Naive thymus-derived CD4-positive, alpha-beta T cell (primary cell): Measurements from ENCODE around the gene CTAGE8. TPM values are rescaled to one million over a fixed set of nuclear protein-coding genes. Genes with fewer than 3 reads are reported as not detected.
"Not testable (repeated sequence)": the region's sequence is repeated elsewhere in the genome, so short reads cannot be mapped to it uniquely, and the experiment has no call there.

Experiments used
- ATAC-seq: fragments of 150-1000 bp; cut with Tn5 transposase; 2 replicates; pipeline ENCODE4 v1.10.0; 2021; ENCODE audit warnings: mild to moderate bottlenecking, moderate library complexity
- CTCF ChIA-PET: fragments of 350-600 bp; sonication (Branson Sonifier 250); formaldehyde crosslinking; loops from one replicate; lab custom pipeline; 2021; ENCODE audit warnings: antibody characterized with exemption; lab: Charles Lee
- POLR2A ChIA-PET: fragments of 350-600 bp; sonication (Branson Sonifier 250); formaldehyde crosslinking; loops from one replicate; lab custom pipeline; 2021; ENCODE audit warnings: antibody characterized with exemption, inconsistent platforms; lab: Charles Lee
- DNase-seq, 9 donors: peaks; one replicate each; pipeline versions ENCODE4 v3.0.0 to v3.0.0-alpha.2; 2020 to 2022; ENCODE audit warnings: mixed read lengths in 1 of 9
- H3K27ac ChIP-seq: one replicate; pipeline ENCODE4 v1.7.0; 2013; ENCODE audit warnings: mild to moderate bottlenecking, low read depth, low read length, moderate library complexity
- H3K27me3 ChIP-seq, 2 donors: one replicate each; pipeline ENCODE4 v1.7.0; 2013; ENCODE audit warnings: low read length in 2 of 2, mild to moderate bottlenecking in 2 of 2, moderate library complexity in 2 of 2; ENCODE audit not compliant: control insufficient read depth in 2 of 2, insufficient read depth in 2 of 2
- H3K36me3 ChIP-seq, 3 experiments: 1 replicate in 2 of 3; 2 replicates in 1 of 3; pipeline ENCODE4 v1.7.0; 2013; ENCODE audit warnings: low read length in 3 of 3, mild to moderate bottlenecking in 3 of 3, moderate library complexity in 1 of 3; ENCODE audit not compliant: insufficient read depth in 3 of 3, control insufficient read depth in 2 of 3
- H3K4me1 ChIP-seq, 2 donors: one replicate each; pipeline ENCODE4 v1.7.0; 2013; ENCODE audit warnings: low read length in 2 of 2, mild to moderate bottlenecking in 2 of 2, moderate library complexity in 1 of 2; ENCODE audit not compliant: control insufficient read depth in 2 of 2, insufficient read depth in 2 of 2
- H3K4me3 ChIP-seq: 2 replicates; pipeline ENCODE4 v1.7.0; 2013; ENCODE audit warnings: mild to moderate bottlenecking, low read length
- H3K9me3 ChIP-seq, 3 experiments: 1 replicate in 2 of 3; 2 replicates in 1 of 3; pipeline ENCODE4 v1.7.0; 2013; ENCODE audit warnings: low read length in 3 of 3; ENCODE audit not compliant: control insufficient read depth in 2 of 3
- H3K27ac Mint-ChIP-seq, 9 donors: one replicate each; pipeline ENCODE4 v1.8.0; 2020 to 2022; ENCODE audit warnings: mixed read lengths in 9 of 9, mild to moderate bottlenecking in 8 of 9, moderate library complexity in 5 of 9, inconsistent platforms in 2 of 9
- H3K27me3 Mint-ChIP-seq, 5 donors: one replicate each; pipeline ENCODE4 v1.8.0; 2021 to 2022; ENCODE audit warnings: mixed read lengths in 5 of 5, mild to moderate bottlenecking in 1 of 5
- H3K36me3 Mint-ChIP-seq, 5 donors: one replicate each; pipeline ENCODE4 v1.8.0; 2020 to 2022; ENCODE audit warnings: mixed read lengths in 5 of 5, mild to moderate bottlenecking in 3 of 5, inconsistent platforms in 1 of 5
- H3K4me1 Mint-ChIP-seq, 7 donors: one replicate each; pipeline ENCODE4 v1.8.0; 2020 to 2022; ENCODE audit warnings: mixed read lengths in 7 of 7, mild to moderate bottlenecking in 3 of 7, inconsistent platforms in 1 of 7
- H3K4me3 Mint-ChIP-seq, 10 donors: one replicate each; pipeline ENCODE4 v1.8.0; 2020 to 2022; ENCODE audit warnings: mild to moderate bottlenecking in 10 of 10, mixed read lengths in 10 of 10, moderate library complexity in 6 of 10, inconsistent platforms in 2 of 10
- H3K9me3 Mint-ChIP-seq, 11 donors: one replicate each; pipeline ENCODE4 v1.8.0; 2020 to 2022; ENCODE audit warnings: mixed read lengths in 11 of 11, mild to moderate bottlenecking in 4 of 11, inconsistent platforms in 1 of 11, moderate library complexity in 1 of 11
- intact Hi-C, 2 donors: fragments of 100-400 bp; cut with micrococcal nuclease; formaldehyde crosslinking; loops; one replicate each; pipeline ENCODE4 v1.15.1; 2023
- polyA plus RNA-seq, 2 donors: library from polyadenylated mRNA; unstranded; fragments of 300-500 nt; fragmentation: Illumina TruSeq; gene quantifications; one replicate each; pipeline ENCODE4 v1.2.3, GENCODE V29; 2021
- total RNA-seq, 6 experiments: library from RNA in 5 of 6; stranded (reverse) in 5 of 6; gene quantifications; 1 replicate in 5 of 6; 2 replicates in 1 of 6; pipeline ENCODE4 v1.2.3 and lab custom pipeline; 2021 to 2026

CTAGE8 gene
- total and polyA plus RNA-seq, 7 experiments from 2014 or later = 0.51 to 0.75 (median 0.53) TPM; not detected in 2

- H3K27me3 Mint-ChIP-seq, H3K27me3 ChIP-seq, H3K9me3 ChIP-seq, POLR2A ChIA-PET, H3K27ac Mint-ChIP-seq, H3K4me1 ChIP-seq, CTCF ChIA-PET, H3K4me3 Mint-ChIP-seq, ATAC-seq, H3K9me3 Mint-ChIP-seq, H3K27ac ChIP-seq, DNase-seq, H3K36me3 ChIP-seq, intact Hi-C loops, H3K4me1 Mint-ChIP-seq, H3K4me3 ChIP-seq, H3K36me3 Mint-ChIP-seq: not testable (repeated sequence)
These were observed 10.0 kb downstream of the CTAGE8 start for GRCh38 chr7:144259067-144259466.

GRCh38 chr7:144256112-144256511, 13.0 kb downstream of the CTAGE8 start:
- no peaks in the 10 kb centered on the region for H3K27me3 Mint-ChIP-seq
- no peaks in the 10 kb centered on the region for H3K9me3 Mint-ChIP-seq
- no peak overlapping the region for H3K4me3 Mint-ChIP-seq
- ChIA-PET CTCF (no interaction called here), POLR2A (no interaction called here)
- H3K27ac Mint-ChIP-seq = no peak overlapping the region
- no peak overlapping the region for H3K4me3 ChIP-seq
- no peak for ATAC-seq
- no peaks in the 10 kb centered on the region for H3K4me1 ChIP-seq
- H3K4me1 Mint-ChIP-seq = no peaks in the 10 kb centered on the region
- no peaks in the 10 kb centered on the region for H3K9me3 ChIP-seq
- H3K36me3 Mint-ChIP-seq = peaks cover 0 to 3% (median 0%) of the 10 kb centered on the region in 5 donors
- H3K27ac ChIP-seq = no peak overlapping the region
- no peak for DNase-seq
- intact Hi-C loops = no loop called here
- H3K36me3 ChIP-seq = no peaks in the 10 kb centered on the region
- H3K27me3 ChIP-seq = no peaks in the 10 kb centered on the region

- POLR2A ChIA-PET = no interaction called here
- ATAC-seq (no peak), DNase-seq (no peak)
- H3K4me1 Mint-ChIP-seq = no peaks in the 10 kb centered on the region
- Histone ChIP-seq H3K4me1 (no peaks in the 10 kb centered on the region), H3K27me3 (no peaks in the 10 kb centered on the region), H3K36me3 (no peaks in the 10 kb centered on the region), H3K27ac (no peak overlapping the region), H3K4me3 (no peak overlapping the region), H3K9me3 (no peaks in the 10 kb centered on the region)
- peaks cover 0 to 3% (median 0%) of the 10 kb centered on the region in 5 donors for H3K36me3 Mint-ChIP-seq
- no peaks in the 10 kb centered on the region for H3K27me3 Mint-ChIP-seq
- no peak overlapping the region for H3K4me3 Mint-ChIP-seq
- CTCF ChIA-PET = no interaction called here
- H3K9me3 Mint-ChIP-seq = no peaks in the 10 kb centered on the region
- intact Hi-C loops = no loop called here
- no peak overlapping the region for H3K27ac Mint-ChIP-seq
These were observed 13.6 kb downstream of the CTAGE8 start for GRCh38 chr7:144255471-144255897.

GRCh38 chr7:144252307-144252706, 16.8 kb downstream of the CTAGE8 start:
- H3K4me1 Mint-ChIP-seq, H3K36me3 Mint-ChIP-seq, ATAC-seq, intact Hi-C loops, DNase-seq, H3K4me1 ChIP-seq, H3K27me3 ChIP-seq, H3K36me3 ChIP-seq, H3K9me3 Mint-ChIP-seq, POLR2A ChIA-PET, CTCF ChIA-PET, H3K27ac Mint-ChIP-seq, H3K9me3 ChIP-seq, H3K4me3 Mint-ChIP-seq, H3K27ac ChIP-seq, H3K27me3 Mint-ChIP-seq, H3K4me3 ChIP-seq: not testable (repeated sequence)

GRCh38 chr7:144247674-144248330, 21.3 kb downstream of the CTAGE8 start:
- H3K27me3 ChIP-seq, H3K27ac Mint-ChIP-seq, DNase-seq, H3K4me3 Mint-ChIP-seq, CTCF ChIA-PET, POLR2A ChIA-PET, H3K4me1 ChIP-seq, intact Hi-C loops, H3K4me1 Mint-ChIP-seq, H3K4me3 ChIP-seq, ATAC-seq, H3K27me3 Mint-ChIP-seq, H3K27ac ChIP-seq, H3K9me3 Mint-ChIP-seq, H3K36me3 Mint-ChIP-seq, H3K9me3 ChIP-seq, H3K36me3 ChIP-seq: not testable (repeated sequence)

GRCh38 chr7:144246967-144247366, 22.1 kb downstream of the CTAGE8 start:
- DNase-seq, CTCF ChIA-PET, POLR2A ChIA-PET, H3K36me3 Mint-ChIP-seq, H3K4me1 ChIP-seq, H3K9me3 Mint-ChIP-seq, H3K4me3 ChIP-seq, ATAC-seq, intact Hi-C loops, H3K9me3 ChIP-seq, H3K36me3 ChIP-seq, H3K27me3 ChIP-seq, H3K27me3 Mint-ChIP-seq, H3K4me1 Mint-ChIP-seq, H3K27ac ChIP-seq, H3K4me3 Mint-ChIP-seq, H3K27ac Mint-ChIP-seq: not testable (repeated sequence)

GRCh38 chr7:144245372-144245771, 23.7 kb downstream of the CTAGE8 start:
- H3K36me3 ChIP-seq, ATAC-seq, H3K27ac ChIP-seq, H3K27me3 ChIP-seq, intact Hi-C loops, H3K4me3 ChIP-seq, H3K4me3 Mint-ChIP-seq, CTCF ChIA-PET, H3K27me3 Mint-ChIP-seq, H3K9me3 Mint-ChIP-seq, POLR2A ChIA-PET, DNase-seq, H3K27ac Mint-ChIP-seq, H3K4me1 ChIP-seq, H3K4me1 Mint-ChIP-seq, H3K9me3 ChIP-seq, H3K36me3 Mint-ChIP-seq: not testable (repeated sequence)
